Stimulated activated CD8-positive, alpha-beta memory T cell treated with anti-CD3 and anti-CD28 coated beads, Interleukin-4, amount 100 ng/mL, for 24 hours (primary cell): Measurements from ENCODE around the gene KLK2.

ENCODE experiments used
- DNase-seq: peaks from one replicate; pipeline ENCODE4 v3.0.0-alpha.2; 2020; ENCODE audit warnings: low read depth

KLK2 gene

GRCh38 chr19:50873056-50873455, at the start of gene KLK2:
Gene KLK2 (plus strand): TSS chr19:50873439. CDS start chr19:50873474, 35 bp downstream.
- DNase-seq = no peak

GRCh38 chr19:50826492-50827240, 46.6 kb upstream of the KLK2 start:
- DNase-seq = no peak

GRCh38 chr19:50827476-50827875, 45.8 kb upstream of the KLK2 start:
- DNase-seq = no peak

GRCh38 chr19:50829801-50830200, 43.4 kb upstream of the KLK2 start:
- DNase-seq = no peak

GRCh38 chr19:50830266-50831025, 42.8 kb upstream of the KLK2 start:
- DNase-seq = no peak

- DNase-seq = no peak
Observed at GRCh38 chr19:50831026-50831396, 42.2 kb upstream of the KLK2 start.

GRCh38 chr19:50832666-50833065, 40.6 kb upstream of the KLK2 start:
- no peak for DNase-seq

GRCh38 chr19:50833117-50833801, 40.0 kb upstream of the KLK2 start, which contains the start of gene KLK15:
Gene KLK15 (minus strand): TSS chr19:50833574. CDS start chr19:50831492, 2,082 bp downstream.
- DNase-seq = no peak

GRCh38 chr19:50833802-50834167, 39.5 kb upstream of the KLK2 start:
- DNase-seq = no peak

GRCh38 chr19:50835103-50835784, 38.0 kb upstream of the KLK2 start:
- no peak for DNase-seq

GRCh38 chr19:50835785-50836542, 37.3 kb upstream of the KLK2 start:
- peak; percentile 61 for DNase-seq

- DNase-seq = no peak
Observed at GRCh38 chr19:50836543-50837195, 36.6 kb upstream of the KLK2 start.

GRCh38 chr19:50837300-50837699, 35.9 kb upstream of the KLK2 start:
- DNase-seq = no peak

- no peak for DNase-seq
Observed at GRCh38 chr19:50838239-50838638, 35.0 kb upstream of the KLK2 start.

- no peak for DNase-seq
Observed at GRCh38 chr19:50839712-50840655, 33.3 kb upstream of the KLK2 start.

- DNase-seq = no peak
Observed at GRCh38 chr19:50842130-50842529, 31.1 kb upstream of the KLK2 start.

GRCh38 chr19:50843205-50843604, 30.0 kb upstream of the KLK2 start:
- DNase-seq = no peak

GRCh38 chr19:50843701-50844221, 29.5 kb upstream of the KLK2 start:
- DNase-seq = no peak

GRCh38 chr19:50844296-50844935, 28.8 kb upstream of the KLK2 start:
- DNase-seq = no peak
